Brain microvascular endothelial cell (primary cell): ENCODE data around the gene CASS4.
"Not testable (repeated sequence)": the region's sequence is repeated elsewhere in the genome, so short reads cannot be mapped to it uniquely, and the experiment has no call there.

Experiments
- DNase-seq: peaks from one replicate; pipeline ENCODE4 v3.0.0-alpha.2; 2020
- H3K27ac ChIP-seq: fragments of 250-450 bp; sonication (Bioruptor Pico); 2 replicates; pipeline ENCODE4 v1.5.1; 2020; ENCODE audit warnings: mild to moderate bottlenecking, moderate library complexity
- H3K27me3 ChIP-seq: fragments of 250-450 bp; sonication (Bioruptor Pico); replicated peaks from 2 replicates; pipeline ENCODE4 v1.5.1; 2020; ENCODE audit warnings: mild to moderate bottlenecking
- H3K36me3 ChIP-seq: fragments of 250-450 bp; sonication (Bioruptor Pico); replicated peaks from 2 replicates; pipeline ENCODE4 v1.5.1; 2020; ENCODE audit warnings: mild to moderate bottlenecking
- H3K4me3 ChIP-seq: 2 replicates; pipeline ENCODE4 v1.5.1; 2011; ENCODE audit warnings: low read depth, mild to moderate bottlenecking, control low read depth, low read length, moderate library complexity
- CTCF ChIP-seq: IDR thresholded peaks from 2 replicates; pipeline ENCODE4 v1.5.1; 2011; ENCODE audit warnings: low read depth, mild to moderate bottlenecking, moderate library complexity, low read length, control low read depth, inconsistent platforms; ENCODE audit errors: missing control alignments
- in situ Hi-C: cut with HindIII; loops from 2 replicates; pipeline ENCODE4 v1.10.0; 2017; ENCODE audit warnings: low sequenced_read_pairs, low pct_ligation_motif_present

The CASS4 gene

GRCh38 chr20:56409521-56409920 is 2.5 kb upstream of the CASS4 start:
- no peak overlapping the region for H3K27ac ChIP-seq
- H3K27me3 ChIP-seq, result no peaks in the 10 kb centered on the region
- peak; percentile 22 for DNase-seq
- peaks cover 23% of the 10 kb centered on the region for H3K36me3 ChIP-seq
- TF ChIP-seq CTCF, result no peak
- in situ Hi-C loops, result no loop called here
- H3K4me3 ChIP-seq, result no peak overlapping the region

GRCh38 chr20:56409956-56410355 is 2.1 kb upstream of the CASS4 start:
- Histone ChIP-seq H3K27me3 (no peaks in the 10 kb centered on the region), H3K36me3 (peaks cover 23% of the 10 kb centered on the region), H3K27ac (no peak overlapping the region), H3K4me3 (no peak overlapping the region)
- in situ Hi-C loops, result no loop called here
- DNase-seq, result no peak
- no peak for TF ChIP-seq CTCF

DNA sequence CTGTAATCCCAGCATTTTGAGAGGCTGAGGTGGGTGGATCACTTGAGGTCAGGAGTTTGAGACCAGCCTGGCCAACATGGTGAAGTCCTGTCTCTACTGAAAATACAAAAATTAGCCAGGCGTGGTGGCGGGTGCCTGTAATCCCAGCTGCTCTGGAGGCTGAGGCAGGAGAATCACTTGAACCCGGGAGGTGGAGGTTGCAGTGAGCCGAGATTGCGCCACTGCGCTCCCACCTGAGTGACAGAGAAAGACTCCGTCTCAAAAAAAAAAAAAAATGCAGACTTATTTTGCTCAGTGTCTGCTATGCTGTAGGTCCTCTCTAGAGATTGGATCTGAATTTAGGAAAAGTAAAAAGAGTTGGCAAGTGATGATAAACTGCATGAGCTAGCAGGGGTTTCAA is 773 bp upstream of the CASS4 start:
- H3K27me3 ChIP-seq, H3K4me3 ChIP-seq, DNase-seq, in situ Hi-C loops: not testable (repeated sequence)
- Histone ChIP-seq H3K36me3 (peaks cover 17% of the 10 kb centered on the region), H3K27ac (peak overlapping the region; percentile 92)

- Histone ChIP-seq H3K27ac (peak overlapping the region; percentile 92), H3K27me3 (no peaks in the 10 kb centered on the region), H3K4me3 (no peak overlapping the region), H3K36me3 (peaks cover 6% of the 10 kb centered on the region)
- no peak for DNase-seq
- TF ChIP-seq CTCF, result no peak
- in situ Hi-C loops, result no loop called here
Observed at GRCh38 chr20:56412473-56412790, 372 bp downstream of the CASS4 start.

DNA sequence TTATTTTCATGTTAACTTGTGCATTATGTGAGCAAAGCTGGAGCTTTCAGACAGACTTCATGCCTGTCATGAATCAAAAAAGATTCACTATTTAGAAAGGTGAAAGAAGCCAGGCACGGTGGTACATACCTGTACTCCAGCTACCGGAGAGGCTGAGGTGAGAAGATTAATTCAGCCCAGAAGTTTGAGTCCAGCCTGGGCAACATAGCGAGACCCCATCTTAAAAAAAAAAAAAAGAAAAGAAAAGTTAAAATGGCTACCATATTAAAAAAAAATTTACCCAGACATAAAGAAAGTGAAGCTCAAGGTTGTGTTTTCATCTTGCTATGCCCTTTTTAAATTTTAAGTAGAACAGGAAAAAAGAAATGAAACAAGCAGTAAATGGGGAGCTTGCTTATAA is 889 bp downstream of the CASS4 start:
- Histone ChIP-seq H3K4me3 (no peak overlapping the region), H3K27me3 (no peaks in the 10 kb centered on the region), H3K36me3 (peaks cover 1% of the 10 kb centered on the region), H3K27ac (peak overlapping the region; percentile 92)
- no peak for DNase-seq
- TF ChIP-seq CTCF, result no peak
- in situ Hi-C loops, result no loop called here

DNA sequence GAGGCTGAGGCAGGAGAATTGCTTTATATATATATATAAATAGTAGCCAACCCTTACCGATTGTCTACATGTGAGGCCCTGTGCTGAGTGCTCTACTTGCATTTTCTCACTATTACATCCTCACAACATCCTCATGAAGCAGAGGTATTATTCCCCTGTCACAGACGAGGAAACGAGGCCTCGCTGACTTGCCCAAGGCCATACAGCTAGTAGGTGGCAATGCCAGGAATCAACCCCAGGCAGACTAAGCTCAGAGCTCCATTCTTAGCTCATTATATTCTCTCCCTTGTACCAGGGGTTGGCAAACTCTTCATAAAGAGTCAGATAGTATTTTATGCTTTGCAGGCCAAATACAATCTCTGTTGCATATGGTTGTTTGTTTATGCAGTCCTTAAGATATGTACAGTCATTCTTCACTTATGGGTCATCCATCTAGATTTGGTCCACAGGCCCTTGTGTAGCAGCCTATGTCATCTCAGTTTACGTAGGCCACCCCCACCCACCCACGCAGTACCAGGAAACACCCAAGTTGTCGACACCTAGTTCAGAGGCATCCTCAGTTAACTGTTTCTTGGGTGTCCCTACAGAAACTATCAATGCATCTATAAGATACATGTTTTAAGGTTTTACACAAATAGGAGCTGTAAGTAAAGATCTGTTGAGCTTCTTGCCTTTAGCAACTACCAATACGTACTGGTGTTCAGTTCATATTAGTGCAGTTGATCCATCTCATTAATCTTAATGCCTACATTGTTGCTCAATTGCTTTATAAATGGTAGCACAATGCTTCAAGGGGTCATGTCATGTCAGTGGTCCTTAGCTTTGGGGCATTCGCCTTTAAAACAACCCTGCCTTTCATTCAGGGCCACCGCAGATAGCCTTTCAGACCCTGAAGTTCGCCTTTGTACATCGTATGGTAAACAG is 3.0 kb downstream of the CASS4 start:
- in situ Hi-C loops, result no loop called here
- H3K4me3 ChIP-seq, result no peak overlapping the region
- H3K36me3 ChIP-seq, result no peaks in the 10 kb centered on the region
- no peaks in the 10 kb centered on the region for H3K27me3 ChIP-seq
- no peak for TF ChIP-seq CTCF
- peak overlapping the region; percentile 59 for H3K27ac ChIP-seq
- peak; percentile 93 for DNase-seq
